H1 (cell line): ENCODE measurements around the gene PKN1.

Experiments used
- CBX8 ChIP-seq: fragments of 300-800, 300-1000 bp; sonication (generic); IDR thresholded peaks from 2 replicates; pipeline ENCODE4 v1.7.1; 2016; ENCODE audit warnings: low read depth, low read length, borderline replicate concordance
- CEBPB ChIP-seq: IDR thresholded peaks from 2 replicates; pipeline ENCODE4 v1.6.1; 2012; ENCODE audit warnings: low read depth, low read length
- CHD1 ChIP-seq: IDR thresholded peaks from 2 replicates; pipeline ENCODE4 v1.6.1; 2012; ENCODE audit warnings: low read depth, low read length, improper control_type of control experiment
- CTCF ChIP-seq, 3 experiments: IDR thresholded peaks; 1 replicate in 2 of 3; 2 replicates in 1 of 3; pipeline versions ENCODE4 v1.5.1 to v1.6.1; 2011; ENCODE audit warnings: low read length in 3 of 3, mild to moderate bottlenecking in 3 of 3, inconsistent platforms in 2 of 3, low read depth in 1 of 3, moderate library complexity in 1 of 3; ENCODE audit not compliant: insufficient read depth in 1 of 3; ENCODE audit errors: control extremely low read depth in 1 of 3
- HDAC2 ChIP-seq, 2 experiments: fragments of 300-600 bp in 1 of 2; sonication (generic) in 1 of 2; IDR thresholded peaks; 2 replicates each; pipeline ENCODE4 v1.6.1; 2011 to 2012; ENCODE audit warnings: low read depth in 2 of 2, low read length in 2 of 2, mild to moderate bottlenecking in 2 of 2, moderate library complexity in 2 of 2, borderline replicate concordance in 1 of 2, inconsistent platforms in 1 of 2
- NRF1 ChIP-seq: IDR thresholded peaks from 2 replicates; pipeline ENCODE4 v1.6.1; 2011; ENCODE audit warnings: mild to moderate bottlenecking, low read depth, low read length, improper control_type of control experiment
- POLR2A ChIP-seq, 2 experiments: IDR thresholded peaks; 1 replicate in 1 of 2; 2 replicates in 1 of 2; pipeline ENCODE4 v1.6.1; 2011; ENCODE audit warnings: low read depth in 2 of 2, low read length in 2 of 2, mild to moderate bottlenecking in 2 of 2; ENCODE audit errors: control extremely low read depth in 1 of 2
- TAF1 ChIP-seq: IDR thresholded peaks from 2 replicates; pipeline ENCODE4 v1.6.1; 2011; ENCODE audit warnings: mild to moderate bottlenecking, low read depth, low read length
- TEAD4 ChIP-seq: IDR thresholded peaks from 2 replicates; pipeline ENCODE4 v1.6.1; 2012; ENCODE audit warnings: low read depth, low read length, inconsistent platforms, mixed read lengths

DNA sequence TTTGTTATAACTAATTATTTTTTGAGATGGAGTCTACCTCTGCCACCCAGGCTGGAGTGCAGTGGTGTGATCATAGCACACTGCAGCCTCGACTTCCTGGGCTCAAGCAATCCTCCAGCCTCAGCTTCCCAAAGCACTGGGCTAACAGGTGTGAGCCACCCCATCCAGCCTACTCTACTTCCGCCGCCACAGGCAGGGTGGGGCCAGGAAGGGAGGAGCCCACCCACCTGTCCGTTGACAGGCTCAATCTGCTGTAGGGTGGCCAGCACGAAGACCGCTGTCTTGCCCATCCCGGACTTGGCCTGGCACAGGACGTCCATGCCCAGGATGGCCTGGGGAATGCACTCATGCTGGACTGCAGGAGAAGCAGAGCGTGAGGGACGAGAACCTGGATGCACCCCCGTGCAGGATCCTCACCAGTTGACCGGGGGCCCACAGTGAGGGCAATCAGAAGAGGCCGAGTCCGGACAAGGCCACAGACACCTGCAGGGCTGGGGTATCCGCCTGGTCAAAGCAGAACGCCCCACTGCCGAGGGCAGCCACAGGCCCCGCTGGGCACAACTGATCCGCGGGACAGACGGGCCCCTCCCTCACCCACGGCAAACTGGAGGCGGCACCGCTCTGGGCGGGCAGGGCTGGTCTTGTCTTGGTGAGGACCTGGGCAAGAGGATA, 20.6 kb upstream of the PKN1 start:
- TF ChIP-seq TAF1: no peak
- TF ChIP-seq CTCF (IDR thresholded peaks at IDR 0.05; ENCODE audit: control extremely low read depth in 1 of 3, insufficient read depth in 1 of 3, low read depth in 1 of 3, low read length in 3 of 3): no peak
- TF ChIP-seq CHD1: no peak
- no peak for TF ChIP-seq CBX8
- TF ChIP-seq CEBPB: no peak
- no peak for TF ChIP-seq POLR2A (IDR thresholded peaks at IDR 0.05; ENCODE audit: control extremely low read depth in 1 of 2, low read depth in 2 of 2, low read length in 2 of 2)
- TF ChIP-seq TEAD4: no peak
- no peak for TF ChIP-seq NRF1
- no peak for TF ChIP-seq HDAC2 (IDR thresholded peaks at IDR 0.05; ENCODE audit: borderline replicate concordance in 1 of 2, low read depth in 2 of 2, low read length in 2 of 2)
